Nephron (organoid): ENCODE measurements around the gene WDR3.

ENCODE experiments used
- H3K27ac Mint-ChIP-seq, 3 experiments: 2 replicates each; pipeline ENCODE4 v1.8.0; 2020; ENCODE audit warnings: mixed read lengths in 3 of 3, mild to moderate bottlenecking in 2 of 3, moderate library complexity in 1 of 3
- H3K27me3 Mint-ChIP-seq: 2 replicates; pipeline ENCODE4 v1.8.0; 2021; ENCODE audit warnings: low read depth, mild to moderate bottlenecking, moderate library complexity, mixed read lengths
- H3K36me3 Mint-ChIP-seq: 2 replicates; pipeline ENCODE4 v1.8.0; 2020; ENCODE audit warnings: low read depth, mixed read lengths
- H3K4me1 Mint-ChIP-seq: 2 replicates; pipeline ENCODE4 v1.8.0; 2020; ENCODE audit warnings: mixed read lengths
- H3K4me3 Mint-ChIP-seq, 3 experiments: 2 replicates each; pipeline ENCODE4 v1.8.0; 2020; ENCODE audit warnings: mild to moderate bottlenecking in 3 of 3, mixed read lengths in 3 of 3, moderate library complexity in 2 of 3
- H3K9me3 Mint-ChIP-seq: 2 replicates; pipeline ENCODE4 v1.8.0; 2020; ENCODE audit warnings: mixed read lengths
- TF ChIP-seq, protein P1 (sequence below), 3 experiments: fragments of 200-600 bp; sonication (generic); IDR thresholded peaks; one replicate each; pipeline ENCODE4 v1.5.0; 2021; ENCODE audit warnings: antibody characterized with exemption in 3 of 3; ENCODE audit not compliant: unreplicated experiment in 3 of 3

The WDR3 gene

DNA sequence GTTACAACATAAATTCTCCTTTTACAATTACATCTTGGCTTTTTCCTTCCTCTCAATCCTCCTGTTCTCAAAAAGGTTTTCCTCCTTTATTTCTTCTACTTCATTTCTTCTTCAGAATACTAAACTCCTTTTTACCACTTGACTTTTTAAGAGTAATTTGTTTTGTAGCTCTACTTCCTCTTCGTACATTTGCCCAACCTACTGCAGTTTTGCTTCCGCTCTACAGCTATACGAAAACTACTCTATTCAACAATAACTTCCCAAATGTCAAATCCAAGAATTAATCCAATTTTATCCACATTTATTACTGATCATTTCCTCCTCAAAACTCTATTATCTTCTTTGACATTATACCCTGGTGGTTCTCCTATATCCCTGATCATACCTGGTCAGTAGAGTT lies 3.6 kb upstream of the WDR3 start:
- Mint-ChIP-seq H3K27me3 (no peaks in the 10 kb centered on the region), H3K27ac (no peak overlapping the region), H3K4me1 (peaks cover 24% of the 10 kb centered on the region), H3K36me3 (peaks cover 14% of the 10 kb centered on the region), H3K4me3 (no peak overlapping the region), H3K9me3 (no peaks in the 10 kb centered on the region)
- TF ChIP-seq, protein P1, sequence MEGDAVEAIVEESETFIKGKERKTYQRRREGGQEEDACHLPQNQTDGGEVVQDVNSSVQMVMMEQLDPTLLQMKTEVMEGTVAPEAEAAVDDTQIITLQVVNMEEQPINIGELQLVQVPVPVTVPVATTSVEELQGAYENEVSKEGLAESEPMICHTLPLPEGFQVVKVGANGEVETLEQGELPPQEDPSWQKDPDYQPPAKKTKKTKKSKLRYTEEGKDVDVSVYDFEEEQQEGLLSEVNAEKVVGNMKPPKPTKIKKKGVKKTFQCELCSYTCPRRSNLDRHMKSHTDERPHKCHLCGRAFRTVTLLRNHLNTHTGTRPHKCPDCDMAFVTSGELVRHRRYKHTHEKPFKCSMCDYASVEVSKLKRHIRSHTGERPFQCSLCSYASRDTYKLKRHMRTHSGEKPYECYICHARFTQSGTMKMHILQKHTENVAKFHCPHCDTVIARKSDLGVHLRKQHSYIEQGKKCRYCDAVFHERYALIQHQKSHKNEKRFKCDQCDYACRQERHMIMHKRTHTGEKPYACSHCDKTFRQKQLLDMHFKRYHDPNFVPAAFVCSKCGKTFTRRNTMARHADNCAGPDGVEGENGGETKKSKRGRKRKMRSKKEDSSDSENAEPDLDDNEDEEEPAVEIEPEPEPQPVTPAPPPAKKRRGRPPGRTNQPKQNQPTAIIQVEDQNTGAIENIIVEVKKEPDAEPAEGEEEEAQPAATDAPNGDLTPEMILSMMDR (IDR thresholded peaks at IDR 0.05; ENCODE audit: unreplicated experiment in 3 of 3) = no peak

GRCh38 chr1:117928881-117929342 lies 627 bp upstream of the WDR3 start:
- Mint-ChIP-seq H3K4me3 (peak overlapping the region; percentile 95 to 98 (median 98)), H3K36me3 (peaks cover 9% of the 10 kb centered on the region), H3K4me1 (peaks cover 38% of the 10 kb centered on the region), H3K9me3 (no peaks in the 10 kb centered on the region), H3K27ac (peak overlapping the region; percentile 92 to 98 (median 93)), H3K27me3 (no peaks in the 10 kb centered on the region)
- TF ChIP-seq, protein P1 (IDR thresholded peaks at IDR 0.05; ENCODE audit: unreplicated experiment in 3 of 3) = peak in 1 of 3 experiments; percentile 30

DNA sequence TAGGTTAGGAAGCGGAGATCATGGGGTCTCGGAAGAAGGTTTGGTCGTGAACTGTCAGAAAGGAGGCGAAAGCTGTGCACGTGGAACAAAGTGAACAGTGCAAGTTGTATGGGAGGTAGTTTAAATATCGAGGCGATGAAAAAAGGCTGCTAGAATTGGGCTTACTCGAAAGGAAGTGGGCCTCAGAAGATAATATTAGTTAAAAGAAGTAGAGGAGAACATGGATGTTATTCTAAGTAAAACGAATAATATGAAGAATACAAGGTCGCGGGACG lies 571 bp downstream of the WDR3 start:
- TF ChIP-seq, protein P1 (IDR thresholded peaks at IDR 0.05; ENCODE audit: unreplicated experiment in 3 of 3) = no peak
- peaks cover 10% of the 10 kb centered on the region for H3K36me3 Mint-ChIP-seq
- peak overlapping the region; percentile 92 to 98 (median 93) for H3K27ac Mint-ChIP-seq
- H3K4me3 Mint-ChIP-seq = peak overlapping the region; percentile 95 to 98 (median 98)
- no peaks in the 10 kb centered on the region for H3K27me3 Mint-ChIP-seq
- peaks cover 38% of the 10 kb centered on the region for H3K4me1 Mint-ChIP-seq
- H3K9me3 Mint-ChIP-seq = no peaks in the 10 kb centered on the region

- Mint-ChIP-seq H3K9me3 (no peaks in the 10 kb centered on the region), H3K4me3 (peak overlapping the region; percentile 95 to 98 (median 98)), H3K4me1 (peaks cover 38% of the 10 kb centered on the region), H3K27me3 (no peaks in the 10 kb centered on the region), H3K27ac (peak overlapping the region; percentile 92 to 98 (median 93)), H3K36me3 (peaks cover 10% of the 10 kb centered on the region)
- TF ChIP-seq, protein P1 (IDR thresholded peaks at IDR 0.05; ENCODE audit: unreplicated experiment in 3 of 3) = no peak
These were observed 945 bp downstream of the WDR3 start for GRCh38 chr1:117930484-117930883.

DNA sequence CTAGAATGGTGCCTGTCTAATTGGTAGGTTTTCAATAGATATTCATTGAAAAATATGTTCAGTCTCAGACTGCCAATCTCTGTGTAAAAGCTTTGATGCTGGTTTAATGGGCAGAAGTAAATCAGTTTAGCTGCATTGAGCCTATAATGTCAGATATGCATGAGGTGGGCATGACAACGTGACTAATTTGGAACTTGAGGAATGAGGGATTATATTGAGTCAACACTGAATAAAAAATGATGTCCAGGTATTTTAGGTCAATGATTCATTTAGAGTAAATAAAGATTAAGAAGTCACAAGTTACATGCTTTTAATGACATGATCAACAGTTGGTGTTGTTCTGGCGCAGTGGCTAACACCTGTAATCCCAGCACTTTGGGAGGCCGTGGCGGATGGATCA lies 3.0 kb downstream of the WDR3 start:
- H3K9me3 Mint-ChIP-seq = no peaks in the 10 kb centered on the region
- peak overlapping the region in 1 of 3 experiments; percentile 49 for H3K4me3 Mint-ChIP-seq
- H3K4me1 Mint-ChIP-seq = peaks cover 38% of the 10 kb centered on the region
- no peaks in the 10 kb centered on the region for H3K27me3 Mint-ChIP-seq
- H3K27ac Mint-ChIP-seq = no peak overlapping the region
- peaks cover 17% of the 10 kb centered on the region for H3K36me3 Mint-ChIP-seq
- TF ChIP-seq, protein P1 (IDR thresholded peaks at IDR 0.05; ENCODE audit: unreplicated experiment in 3 of 3) = no peak

GRCh38 chr1:117933769-117934168 lies 4.2 kb downstream of the WDR3 start:
- Mint-ChIP-seq H3K9me3 (no peaks in the 10 kb centered on the region), H3K27ac (no peak overlapping the region), H3K4me1 (peaks cover 32% of the 10 kb centered on the region), H3K27me3 (no peaks in the 10 kb centered on the region), H3K4me3 (no peak overlapping the region), H3K36me3 (peaks cover 27% of the 10 kb centered on the region)
- TF ChIP-seq, protein P1 (IDR thresholded peaks at IDR 0.05; ENCODE audit: unreplicated experiment in 3 of 3) = no peak
